Ishikawa (cell line): ENCODE results near the gene AP3B2.

Source experiments
- CEBPB ChIP-seq: IDR thresholded peaks from 2 replicates; pipeline ENCODE4 v1.6.1; 2012
- CREB1 ChIP-seq: IDR thresholded peaks from 2 replicates; pipeline ENCODE4 v1.6.1; 2012; ENCODE audit warnings: low read depth
- EGR1 ChIP-seq: IDR thresholded peaks from 2 replicates; pipeline ENCODE4 v1.6.1; 2012
- EP300 ChIP-seq: IDR thresholded peaks from 2 replicates; pipeline ENCODE4 v1.6.1; 2012; ENCODE audit warnings: borderline replicate concordance
- FOXM1 ChIP-seq: IDR thresholded peaks from 2 replicates; pipeline ENCODE4 v1.6.1; 2012; ENCODE audit warnings: low read depth, borderline replicate concordance
- NFIC ChIP-seq: IDR thresholded peaks from 2 replicates; pipeline ENCODE4 v1.6.1; 2012
- RAD21 ChIP-seq: IDR thresholded peaks from 2 replicates; pipeline ENCODE4 v1.6.1; 2012; ENCODE audit warnings: low read depth
- TAF1 ChIP-seq: IDR thresholded peaks from 2 replicates; pipeline ENCODE4 v1.6.1; 2012; ENCODE audit warnings: low read depth, mild to moderate bottlenecking
- TCF12 ChIP-seq: IDR thresholded peaks from 2 replicates; pipeline ENCODE4 v1.6.1; 2012; ENCODE audit warnings: low read depth
- TEAD4 ChIP-seq: IDR thresholded peaks from 2 replicates; pipeline ENCODE4 v1.6.1; 2012
- YY1 ChIP-seq: IDR thresholded peaks from 2 replicates; pipeline ENCODE4 v1.6.1; 2012; ENCODE audit warnings: low read depth
- ZBTB7A ChIP-seq: IDR thresholded peaks from 2 replicates; pipeline ENCODE4 v1.6.1; 2012; ENCODE audit warnings: low read depth
- TF ChIP-seq, protein P1 (sequence below): IDR thresholded peaks from 2 replicates; pipeline ENCODE4 v1.6.1; 2012
- TF ChIP-seq, protein P2 (sequence below): IDR thresholded peaks from 2 replicates; pipeline ENCODE4 v1.6.1; 2012; ENCODE audit warnings: low read depth, mild to moderate bottlenecking
- TF ChIP-seq, protein P3 (sequence below): IDR thresholded peaks from 2 replicates; pipeline ENCODE4 v1.6.1; 2012

Gene AP3B2

DNA sequence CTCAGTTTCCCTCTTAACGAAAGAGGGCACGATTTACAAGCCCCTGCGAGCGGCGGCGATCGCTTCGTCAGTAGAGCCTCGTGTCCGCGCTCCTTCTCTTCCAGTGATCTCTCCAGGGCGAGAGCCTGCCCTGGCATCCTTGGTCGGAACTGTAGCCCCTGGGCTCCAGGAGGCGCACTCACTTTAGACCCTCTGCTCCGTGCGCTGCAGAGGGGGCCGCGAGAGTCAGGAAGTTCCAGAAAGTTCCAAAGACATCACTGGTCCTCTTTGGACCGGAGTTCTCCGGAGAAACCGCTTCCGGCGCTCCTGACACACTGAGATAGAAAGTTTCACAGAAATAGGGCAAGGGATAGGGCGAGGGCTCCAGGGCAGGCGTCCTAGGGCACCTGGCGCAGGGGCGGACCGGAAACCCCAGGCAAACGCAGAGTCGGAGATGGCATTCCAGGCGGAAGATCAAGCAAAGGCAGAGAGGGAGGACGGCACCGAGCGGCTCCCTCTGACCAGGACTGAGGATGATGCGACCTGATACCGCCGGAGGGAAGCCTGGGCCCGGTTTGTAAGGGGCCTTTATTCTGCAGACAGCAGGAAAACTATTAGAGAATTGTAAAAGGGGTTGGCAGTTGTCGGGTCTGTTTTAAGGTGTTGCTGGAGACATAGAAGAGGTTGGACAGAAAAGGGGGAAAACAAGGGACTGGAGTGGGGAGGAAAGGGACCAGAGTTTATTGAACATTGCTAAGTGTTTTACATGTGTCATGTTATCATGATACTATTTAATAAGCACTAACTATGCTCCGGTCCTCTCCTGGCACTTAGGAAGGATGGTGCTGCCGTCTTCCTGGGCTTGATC, 61.2 kb downstream of the AP3B2 start:
- TF ChIP-seq FOXM1 (no peak), TAF1 (no peak), TCF12 (no peak), EGR1 (no peak), ZBTB7A (no peak), EP300 (no peak), CEBPB (no peak), TEAD4 (no peak), RAD21 (no peak), NFIC (no peak)
- TF ChIP-seq, protein P1, sequence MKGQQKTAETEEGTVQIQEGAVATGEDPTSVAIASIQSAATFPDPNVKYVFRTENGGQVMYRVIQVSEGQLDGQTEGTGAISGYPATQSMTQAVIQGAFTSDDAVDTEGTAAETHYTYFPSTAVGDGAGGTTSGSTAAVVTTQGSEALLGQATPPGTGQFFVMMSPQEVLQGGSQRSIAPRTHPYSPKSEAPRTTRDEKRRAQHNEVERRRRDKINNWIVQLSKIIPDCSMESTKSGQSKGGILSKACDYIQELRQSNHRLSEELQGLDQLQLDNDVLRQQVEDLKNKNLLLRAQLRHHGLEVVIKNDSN: no peak
- TF ChIP-seq, protein P2, sequence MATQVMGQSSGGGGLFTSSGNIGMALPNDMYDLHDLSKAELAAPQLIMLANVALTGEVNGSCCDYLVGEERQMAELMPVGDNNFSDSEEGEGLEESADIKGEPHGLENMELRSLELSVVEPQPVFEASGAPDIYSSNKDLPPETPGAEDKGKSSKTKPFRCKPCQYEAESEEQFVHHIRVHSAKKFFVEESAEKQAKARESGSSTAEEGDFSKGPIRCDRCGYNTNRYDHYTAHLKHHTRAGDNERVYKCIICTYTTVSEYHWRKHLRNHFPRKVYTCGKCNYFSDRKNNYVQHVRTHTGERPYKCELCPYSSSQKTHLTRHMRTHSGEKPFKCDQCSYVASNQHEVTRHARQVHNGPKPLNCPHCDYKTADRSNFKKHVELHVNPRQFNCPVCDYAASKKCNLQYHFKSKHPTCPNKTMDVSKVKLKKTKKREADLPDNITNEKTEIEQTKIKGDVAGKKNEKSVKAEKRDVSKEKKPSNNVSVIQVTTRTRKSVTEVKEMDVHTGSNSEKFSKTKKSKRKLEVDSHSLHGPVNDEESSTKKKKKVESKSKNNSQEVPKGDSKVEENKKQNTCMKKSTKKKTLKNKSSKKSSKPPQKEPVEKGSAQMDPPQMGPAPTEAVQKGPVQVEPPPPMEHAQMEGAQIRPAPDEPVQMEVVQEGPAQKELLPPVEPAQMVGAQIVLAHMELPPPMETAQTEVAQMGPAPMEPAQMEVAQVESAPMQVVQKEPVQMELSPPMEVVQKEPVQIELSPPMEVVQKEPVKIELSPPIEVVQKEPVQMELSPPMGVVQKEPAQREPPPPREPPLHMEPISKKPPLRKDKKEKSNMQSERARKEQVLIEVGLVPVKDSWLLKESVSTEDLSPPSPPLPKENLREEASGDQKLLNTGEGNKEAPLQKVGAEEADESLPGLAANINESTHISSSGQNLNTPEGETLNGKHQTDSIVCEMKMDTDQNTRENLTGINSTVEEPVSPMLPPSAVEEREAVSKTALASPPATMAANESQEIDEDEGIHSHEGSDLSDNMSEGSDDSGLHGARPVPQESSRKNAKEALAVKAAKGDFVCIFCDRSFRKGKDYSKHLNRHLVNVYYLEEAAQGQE: no peak
- TF ChIP-seq, protein P3, sequence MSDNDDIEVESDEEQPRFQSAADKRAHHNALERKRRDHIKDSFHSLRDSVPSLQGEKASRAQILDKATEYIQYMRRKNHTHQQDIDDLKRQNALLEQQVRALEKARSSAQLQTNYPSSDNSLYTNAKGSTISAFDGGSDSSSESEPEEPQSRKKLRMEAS: no peak

DNA sequence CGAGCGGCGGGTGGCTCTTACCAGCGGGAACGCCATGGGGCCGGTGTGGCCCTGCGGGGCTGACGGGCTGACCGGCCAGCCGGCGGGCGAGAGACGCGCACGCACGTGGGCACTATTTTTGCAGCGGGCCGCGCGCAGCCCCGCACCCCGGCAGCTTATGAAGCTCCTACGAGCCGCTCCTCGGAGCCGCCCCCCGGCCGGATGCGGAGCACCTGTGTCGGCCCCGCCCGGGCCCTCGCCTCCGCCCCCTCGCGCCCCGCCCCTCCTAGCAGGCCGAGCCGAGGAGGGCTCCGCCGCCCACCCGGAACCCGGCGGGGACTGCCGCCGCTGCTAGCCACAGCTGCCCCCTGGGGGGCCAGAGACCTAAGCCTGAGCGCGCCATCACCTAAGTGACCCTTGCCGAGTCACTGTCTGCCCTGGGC, 61.8 kb downstream of the AP3B2 start:
- TF ChIP-seq TAF1: no peak
- no peak for TF ChIP-seq NFIC
- TF ChIP-seq, protein P3: no peak; the same call in 1 of the 2 replicates
- no peak for TF ChIP-seq TEAD4
- TF ChIP-seq EP300: no peak
- TF ChIP-seq ZBTB7A: no peak
- TF ChIP-seq EGR1: no peak
- TF ChIP-seq, protein P1: no peak
- no peak for TF ChIP-seq RAD21

DNA sequence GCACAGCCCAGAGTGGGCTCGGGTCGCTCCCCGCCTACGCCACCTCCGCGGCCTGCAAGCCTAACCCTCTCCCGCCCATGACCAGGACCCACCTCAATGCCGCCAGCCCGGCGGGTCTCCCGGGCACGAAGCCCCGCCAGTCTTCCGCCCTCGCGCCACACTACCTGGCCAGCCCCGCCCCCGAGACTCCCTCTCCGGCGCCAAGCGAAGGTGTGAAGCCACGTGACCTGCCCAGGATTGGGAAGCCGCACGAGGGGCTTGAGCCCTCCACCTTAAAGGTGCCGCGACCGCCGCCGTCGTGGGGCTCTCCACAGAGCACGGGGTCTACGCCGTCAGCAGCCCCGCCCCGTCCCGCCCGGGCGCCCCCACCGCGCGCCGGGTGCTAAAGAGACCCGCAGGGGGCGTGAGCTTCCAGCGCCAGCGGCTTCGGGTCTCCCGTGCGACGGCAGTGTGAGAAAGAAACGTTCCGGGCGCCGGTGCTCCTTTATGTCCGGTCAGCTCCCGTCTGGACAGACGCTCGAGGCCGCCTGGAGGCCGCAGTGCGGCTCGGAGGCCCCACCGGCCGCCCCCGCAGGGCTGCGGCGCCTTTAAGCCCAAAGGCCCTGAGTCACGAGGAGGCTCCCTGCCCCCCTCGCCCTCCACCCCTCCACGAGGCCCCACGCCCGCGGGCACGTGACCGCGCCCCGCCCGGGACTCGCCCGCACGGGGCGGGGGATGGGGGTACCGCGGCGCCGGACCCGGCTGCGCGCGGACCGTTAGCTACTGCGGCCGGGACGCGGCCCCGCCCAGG, 62.4 kb downstream of the AP3B2 start, which contains the start of gene CPEB1:
Gene CPEB1, minus strand, starts transcription at position 319 of the 790 bp plus-strand sequence. CDS start 18,904 bp downstream, outside the sequence.
- TF ChIP-seq, protein P3: peak; percentile 87
- no peak for TF ChIP-seq CEBPB
- TF ChIP-seq FOXM1: no peak
- 0 out of 2 replicates have a peak, but pooled peaks have one; percentile 11 for TF ChIP-seq EP300
- peak; percentile 30; the same call in 1 of the 2 replicates for TF ChIP-seq TCF12
- TF ChIP-seq ZBTB7A: no peak
- TF ChIP-seq, protein P1: peak; percentile 89
- TF ChIP-seq EGR1: peak; percentile 73
- no peak for TF ChIP-seq RAD21
- TF ChIP-seq YY1: no peak
- TF ChIP-seq, protein P2: no peak
- TF ChIP-seq CREB1: no peak
- no peak for TF ChIP-seq TAF1
- no peak for TF ChIP-seq TEAD4
- TF ChIP-seq NFIC: no peak

DNA sequence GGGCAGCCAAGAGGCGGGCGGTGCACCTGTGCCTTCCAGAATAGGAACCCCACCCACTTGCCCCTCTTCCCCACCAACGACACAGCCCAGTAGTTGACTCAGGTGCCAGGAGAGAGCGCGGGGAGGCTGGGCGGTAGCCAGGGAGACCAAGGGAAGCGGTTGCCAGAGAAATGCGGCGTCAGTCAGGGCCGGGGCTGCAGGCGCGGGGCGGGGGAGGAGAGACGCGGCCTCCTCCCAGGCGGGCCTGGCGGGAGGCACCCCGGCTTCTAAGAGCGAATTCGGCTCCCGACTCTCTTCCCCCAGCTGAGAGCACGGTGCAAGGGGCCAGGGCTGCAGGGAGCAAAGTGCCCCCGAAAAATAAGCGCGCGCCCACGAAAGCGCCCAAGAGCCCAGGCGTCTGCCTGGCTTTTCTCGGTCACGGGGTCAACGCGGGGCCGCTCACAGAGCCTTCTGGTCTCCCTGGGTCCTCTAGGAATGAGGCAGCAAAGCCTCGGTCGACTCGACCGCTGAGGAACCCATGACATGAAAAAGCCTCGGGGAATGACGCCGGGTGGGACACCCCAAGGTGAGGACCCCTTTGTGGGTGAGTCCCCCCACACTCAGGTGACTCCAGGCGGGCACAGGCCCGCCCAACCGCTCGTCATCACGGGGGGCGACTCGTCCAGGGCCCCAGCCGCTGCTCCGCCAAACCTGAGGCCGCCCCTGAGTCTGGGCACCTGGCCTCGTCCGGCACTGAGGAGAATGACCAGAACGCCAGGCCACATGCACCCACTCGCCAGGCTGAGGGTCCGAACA, 63.2 kb downstream of the AP3B2 start:
- TF ChIP-seq NFIC (no peak), TCF12 (no peak), TAF1 (no peak)
